Brain microvascular endothelial cell (primary cell): Measurements from ENCODE around the gene SUPT20H.
A peak's percentile ranks its signal among the peaks of the same experiment; 100 is the strongest.

Experiments
- DNase-seq: peaks from one replicate; pipeline ENCODE4 v3.0.0-alpha.2; 2020
- H3K27ac ChIP-seq: fragments of 250-450 bp; sonication (Bioruptor Pico); 2 replicates; pipeline ENCODE4 v1.5.1; 2020; ENCODE audit warnings: mild to moderate bottlenecking, moderate library complexity
- H3K27me3 ChIP-seq: fragments of 250-450 bp; sonication (Bioruptor Pico); replicated peaks from 2 replicates; pipeline ENCODE4 v1.5.1; 2020; ENCODE audit warnings: mild to moderate bottlenecking
- H3K36me3 ChIP-seq: fragments of 250-450 bp; sonication (Bioruptor Pico); replicated peaks from 2 replicates; pipeline ENCODE4 v1.5.1; 2020; ENCODE audit warnings: mild to moderate bottlenecking
- H3K4me3 ChIP-seq: 2 replicates; pipeline ENCODE4 v1.5.1; 2011; ENCODE audit warnings: low read depth, mild to moderate bottlenecking, control low read depth, low read length, moderate library complexity
- CTCF ChIP-seq: IDR thresholded peaks from 2 replicates; pipeline ENCODE4 v1.5.1; 2011; ENCODE audit warnings: low read depth, mild to moderate bottlenecking, moderate library complexity, low read length, control low read depth, inconsistent platforms; ENCODE audit errors: missing control alignments
- in situ Hi-C: cut with HindIII; loops from 2 replicates; pipeline ENCODE4 v1.10.0; 2017; ENCODE audit warnings: low sequenced_read_pairs, low pct_ligation_motif_present

The SUPT20H gene

GRCh38 chr13:37076818-37077217, 17.3 kb upstream of the SUPT20H start:
- no peak for TF ChIP-seq CTCF
- H3K4me3 ChIP-seq = no peak overlapping the region
- no peaks in the 10 kb centered on the region for H3K36me3 ChIP-seq
- H3K27me3 ChIP-seq = no peaks in the 10 kb centered on the region
- H3K27ac ChIP-seq = no peak overlapping the region
- in situ Hi-C loops = no loop called here
- no peak for DNase-seq

GRCh38 chr13:37075164-37075563, 15.7 kb upstream of the SUPT20H start:
- in situ Hi-C loops = no loop called here
- no peak for DNase-seq
- Histone ChIP-seq H3K36me3 (no peaks in the 10 kb centered on the region), H3K27ac (no peak overlapping the region), H3K4me3 (no peak overlapping the region), H3K27me3 (no peaks in the 10 kb centered on the region)
- TF ChIP-seq CTCF = no peak

- Histone ChIP-seq H3K36me3 (no peaks in the 10 kb centered on the region), H3K4me3 (no peak overlapping the region), H3K27ac (no peak overlapping the region), H3K27me3 (no peaks in the 10 kb centered on the region)
- in situ Hi-C loops = no loop called here
- DNase-seq = no peak
- peak; percentile 12 for TF ChIP-seq CTCF
Measured at GRCh38 chr13:37074703-37075102, 15.2 kb upstream of the SUPT20H start.

GRCh38 chr13:37072024-37072423, 12.5 kb upstream of the SUPT20H start:
- no peaks in the 10 kb centered on the region for H3K36me3 ChIP-seq
- no peak for TF ChIP-seq CTCF
- H3K4me3 ChIP-seq = no peak overlapping the region
- in situ Hi-C loops = no loop called here
- no peak overlapping the region for H3K27ac ChIP-seq
- H3K27me3 ChIP-seq = no peaks in the 10 kb centered on the region
- DNase-seq = no peak

GRCh38 chr13:37070956-37071355, 11.5 kb upstream of the SUPT20H start:
- no peak overlapping the region for H3K27ac ChIP-seq
- in situ Hi-C loops = no loop called here
- no peak for TF ChIP-seq CTCF

GRCh38 chr13:37070145-37070695, 10.7 kb upstream of the SUPT20H start:
- in situ Hi-C loops = no loop called here
- H3K4me3 ChIP-seq = no peak overlapping the region
- no peak for TF ChIP-seq CTCF

More at GRCh38 chr13:37070956-37071355, 11.5 kb upstream of the SUPT20H start:
- Histone ChIP-seq H3K27me3 (no peaks in the 10 kb centered on the region), H3K4me3 (no peak overlapping the region), H3K36me3 (no peaks in the 10 kb centered on the region)
- DNase-seq = no peak

More at GRCh38 chr13:37070145-37070695, 10.7 kb upstream of the SUPT20H start:
- H3K27me3 ChIP-seq = no peaks in the 10 kb centered on the region
- DNase-seq = no peak
- no peaks in the 10 kb centered on the region for H3K36me3 ChIP-seq
- H3K27ac ChIP-seq = no peak overlapping the region
